HG03571 (cell line): ENCODE measurements around the gene RAD51AP2.
"Not testable (repeated sequence)": the region's sequence is repeated elsewhere in the genome, so short reads cannot be mapped to it uniquely, and the experiment has no call there.

Experiments
- ATAC-seq: cut with Tn5 transposase; IDR thresholded peaks from one replicate; pipeline ENCODE4 v1.9.1; 2021; ENCODE audit not compliant: unreplicated experiment

Gene RAD51AP2

GRCh38 chr2:17518212-17519154 lies at the start of gene RAD51AP2:
TSS of gene RAD51AP2 (minus strand) at chr2:17518440. CDS start at chr2:17518415, 25 bp downstream.
- ATAC-seq: peak; percentile 80

DNA sequence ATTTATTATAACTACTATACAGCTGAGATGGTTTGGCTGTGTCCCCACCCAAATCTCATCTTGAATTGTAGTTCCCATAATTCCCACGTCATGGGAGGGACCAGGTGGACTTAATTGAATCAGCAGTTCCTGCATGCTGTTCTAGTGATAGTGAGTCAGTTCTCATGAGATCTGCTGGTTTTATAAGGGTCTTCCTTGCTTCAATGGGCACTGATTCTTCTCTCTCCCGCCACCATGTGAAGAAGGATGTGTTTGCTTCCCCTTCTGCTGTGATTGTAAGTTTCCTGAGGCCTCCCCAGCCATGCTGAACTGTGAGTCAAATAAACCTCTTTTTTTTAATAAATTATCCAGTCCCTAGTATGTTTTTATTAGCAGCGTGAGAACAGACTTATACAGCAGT lies 47.5 kb upstream of the RAD51AP2 start:
- not testable (repeated sequence) for ATAC-seq

GRCh38 chr2:17558878-17559277 lies 40.6 kb upstream of the RAD51AP2 start:
- ATAC-seq: no peak

DNA sequence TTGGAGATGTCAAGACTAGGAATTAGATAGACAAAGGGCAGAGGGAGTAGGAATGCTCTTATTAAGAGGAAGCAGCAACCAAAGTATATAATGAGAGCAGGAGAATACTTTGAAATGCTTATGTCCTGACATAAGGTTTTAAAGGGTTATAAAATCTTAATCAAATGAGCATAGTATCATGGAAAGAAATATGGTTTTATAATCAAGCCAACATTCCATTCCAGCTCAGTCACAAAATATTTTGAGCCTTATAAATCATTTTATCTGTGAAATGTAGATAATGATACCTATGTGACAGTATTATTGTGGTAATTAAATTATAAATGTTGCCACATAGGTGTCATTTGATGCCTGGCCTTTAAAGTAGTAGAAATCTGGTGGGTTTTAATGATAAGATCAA lies 39.8 kb upstream of the RAD51AP2 start:
- ATAC-seq: no peak

DNA sequence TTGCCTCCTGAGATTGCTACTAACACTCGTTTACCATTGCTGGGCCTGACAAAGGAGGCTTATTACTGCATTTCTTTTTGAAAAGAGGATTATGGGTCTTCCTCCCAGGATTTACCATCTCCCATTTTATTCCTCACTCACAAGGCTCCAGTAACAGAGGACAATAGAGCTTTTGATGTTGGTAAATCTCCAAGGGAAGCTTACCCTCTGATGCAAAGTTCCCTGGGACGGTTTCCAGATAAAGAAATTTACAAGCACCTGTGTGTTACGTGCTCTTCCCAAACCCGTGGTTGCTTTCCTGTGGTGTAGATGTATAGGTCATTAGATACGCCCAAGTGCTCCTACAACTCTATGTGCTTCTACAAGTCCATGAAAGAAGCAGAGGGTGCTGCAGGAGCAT lies 39.4 kb upstream of the RAD51AP2 start:
- ATAC-seq: no peak

DNA sequence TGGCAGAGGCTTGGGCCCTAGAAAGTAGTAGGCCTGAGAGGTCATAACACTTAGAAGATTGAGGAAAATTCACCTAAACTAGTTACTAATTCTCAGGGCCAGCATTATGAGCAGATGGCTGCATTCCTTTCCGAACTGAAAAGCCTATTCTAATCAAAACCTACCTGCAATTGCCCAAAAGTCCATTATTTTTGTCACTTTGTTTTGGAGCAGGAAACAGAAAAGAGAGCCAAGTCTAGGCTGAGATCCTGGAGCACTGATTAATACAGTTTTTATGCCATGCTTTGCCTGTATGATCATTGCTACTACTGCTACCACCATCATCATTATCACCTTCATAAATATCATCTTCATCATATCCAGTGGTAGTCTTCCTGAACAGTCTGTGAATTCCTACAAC lies 36.9 kb upstream of the RAD51AP2 start:
- no peak for ATAC-seq

- ATAC-seq: no peak
Measured at GRCh38 chr2:17550907-17551306, 32.7 kb upstream of the RAD51AP2 start.

DNA sequence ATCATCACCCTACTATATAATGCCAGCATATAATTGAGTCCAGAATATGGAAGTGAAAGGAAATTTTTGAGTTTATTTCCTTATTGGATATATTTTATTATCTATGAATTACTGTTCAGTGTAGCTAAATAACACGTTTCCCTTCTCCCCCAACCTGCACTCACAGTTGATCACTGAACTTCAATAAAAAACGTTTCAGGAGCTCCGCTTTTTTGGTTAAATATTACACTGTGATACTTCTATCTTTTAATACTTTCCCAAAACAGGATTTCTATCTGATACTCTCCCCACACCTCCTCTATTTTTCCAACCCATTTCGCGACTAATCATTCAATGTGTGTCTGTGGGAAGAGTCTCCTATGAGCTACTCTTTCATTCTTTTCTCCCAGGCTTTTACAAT lies 29.5 kb upstream of the RAD51AP2 start:
- ATAC-seq: no peak

- no peak for ATAC-seq
Measured at GRCh38 chr2:17547237-17547636, 29.0 kb upstream of the RAD51AP2 start.

DNA sequence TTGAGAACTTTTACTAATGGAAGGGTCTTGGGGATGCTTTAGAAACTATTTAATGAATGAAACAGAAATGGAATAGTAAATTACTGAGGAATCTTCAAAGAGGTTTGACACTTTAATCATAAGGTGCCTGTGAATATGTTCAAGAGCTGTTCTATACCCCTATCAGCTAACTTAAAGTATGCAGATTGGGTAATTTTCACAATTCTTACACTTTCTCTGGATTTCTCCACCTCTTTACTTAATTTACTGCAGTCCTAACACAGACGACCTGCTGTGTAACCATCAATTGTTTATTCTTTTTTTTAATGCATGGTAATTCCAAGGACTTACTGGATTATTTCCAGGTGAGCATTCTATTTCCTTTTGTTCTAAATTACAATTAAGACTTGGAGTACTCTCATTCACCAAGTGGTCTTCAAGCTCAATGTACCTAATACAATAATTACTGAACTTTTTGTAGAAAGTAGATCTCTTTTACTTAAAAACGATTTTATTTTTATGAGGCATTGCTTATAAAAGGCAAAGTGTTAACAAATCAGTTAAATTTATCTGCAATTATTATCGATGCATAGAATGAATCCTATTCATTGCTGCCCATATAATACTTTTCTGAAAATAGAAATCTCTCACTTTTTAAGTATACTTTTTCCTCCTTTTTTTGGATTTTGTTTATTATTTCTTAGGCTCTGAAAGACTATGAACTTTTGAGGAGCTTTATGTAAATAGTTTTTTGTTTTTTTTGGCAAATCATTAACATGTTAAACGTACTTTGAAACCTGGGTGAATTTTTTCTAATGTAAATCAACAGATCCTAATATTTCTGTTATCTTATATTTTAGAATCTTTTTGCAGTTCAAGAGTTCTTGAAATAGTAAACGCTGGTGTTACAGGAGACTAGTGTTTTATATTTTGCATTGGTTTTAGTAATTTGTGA lies 27.7 kb upstream of the RAD51AP2 start:
- no peak for ATAC-seq

DNA sequence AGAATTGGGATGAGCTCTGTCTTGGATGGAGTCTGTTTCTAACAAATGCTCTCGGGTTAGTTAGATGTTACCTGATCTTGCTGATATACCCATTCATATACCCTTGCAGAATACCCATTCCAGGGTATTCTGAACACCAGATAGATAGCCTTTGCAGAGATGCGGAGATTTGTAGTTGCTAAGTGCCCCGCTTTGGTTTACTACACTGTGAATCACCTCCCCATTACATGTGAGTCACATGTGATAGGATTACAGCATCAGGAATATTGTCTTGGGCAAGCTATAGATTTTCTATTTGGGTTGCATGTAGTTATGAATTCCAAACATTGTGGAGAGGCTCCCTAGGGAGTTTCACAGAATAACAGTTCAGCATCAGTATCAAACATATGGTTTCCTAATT lies 26.0 kb upstream of the RAD51AP2 start:
- ATAC-seq: no peak

DNA sequence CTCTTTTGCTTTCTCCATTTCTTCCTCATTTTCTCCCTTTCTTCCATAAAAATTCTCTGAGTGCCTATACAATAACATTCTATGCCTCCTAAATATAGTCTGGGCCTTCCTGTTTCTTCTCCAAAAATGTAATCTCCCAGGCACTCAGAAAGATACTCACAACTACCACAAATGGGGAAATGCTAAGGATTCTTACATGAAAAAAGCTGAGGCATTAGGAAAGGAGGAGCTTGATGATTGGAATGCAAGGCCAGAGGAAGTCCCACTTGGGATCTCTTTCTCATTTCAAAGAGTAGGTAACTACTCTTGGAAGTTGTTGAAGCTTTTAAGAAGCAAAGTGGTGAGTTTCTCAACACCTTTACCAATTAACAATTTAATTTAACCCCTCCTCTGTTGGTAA lies 25.6 kb upstream of the RAD51AP2 start:
- no peak for ATAC-seq

DNA sequence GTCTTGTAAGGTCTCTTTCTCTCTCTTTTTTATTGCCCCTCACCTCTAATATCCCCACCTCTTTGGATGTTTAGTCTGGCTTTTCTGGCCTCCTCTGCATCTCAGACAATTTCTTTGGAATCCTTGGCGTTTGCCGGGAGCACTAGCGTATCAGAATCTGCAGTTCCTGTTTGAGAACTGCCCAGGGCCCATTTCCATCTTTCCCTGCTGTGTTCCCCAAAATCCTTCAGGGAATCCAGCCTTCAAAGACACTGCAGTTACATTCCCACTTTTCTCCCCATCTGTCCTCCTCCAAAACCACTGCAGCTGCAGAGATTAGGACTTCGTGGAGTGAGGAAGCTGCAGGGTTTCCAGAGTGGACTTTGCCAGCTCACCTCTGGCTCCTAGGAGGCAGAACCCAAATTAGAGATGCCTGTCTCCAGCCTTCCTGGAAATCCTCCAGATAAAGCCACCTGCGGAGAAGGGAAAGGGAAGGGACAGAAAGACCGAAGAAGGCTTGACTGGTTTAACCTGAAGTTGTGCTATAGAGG lies 25.0 kb upstream of the RAD51AP2 start:
- no peak for ATAC-seq

- no peak for ATAC-seq
Measured at GRCh38 chr2:17542471-17542870, 24.2 kb upstream of the RAD51AP2 start.

DNA sequence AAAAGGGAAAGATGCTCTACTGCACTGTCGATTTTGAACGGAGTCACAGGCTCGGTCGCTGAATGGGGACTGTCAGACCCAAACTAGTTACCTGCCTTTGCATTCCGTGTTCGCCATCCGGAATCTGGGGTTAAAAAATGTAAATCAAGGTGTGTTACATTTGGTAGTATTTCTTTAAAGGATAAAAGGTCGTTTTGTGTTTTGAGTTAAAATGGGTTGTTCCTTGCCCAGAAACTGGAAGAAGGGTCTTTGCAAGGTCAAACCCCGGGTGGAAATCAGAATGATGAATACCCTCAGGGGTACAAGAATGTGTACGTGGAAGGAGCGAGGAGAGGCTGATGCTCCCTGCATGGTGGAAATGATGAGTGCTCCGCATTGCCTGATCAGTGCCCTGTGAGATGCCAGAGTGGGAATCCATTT lies 23.3 kb upstream of the RAD51AP2 start:
- ATAC-seq: no peak

DNA sequence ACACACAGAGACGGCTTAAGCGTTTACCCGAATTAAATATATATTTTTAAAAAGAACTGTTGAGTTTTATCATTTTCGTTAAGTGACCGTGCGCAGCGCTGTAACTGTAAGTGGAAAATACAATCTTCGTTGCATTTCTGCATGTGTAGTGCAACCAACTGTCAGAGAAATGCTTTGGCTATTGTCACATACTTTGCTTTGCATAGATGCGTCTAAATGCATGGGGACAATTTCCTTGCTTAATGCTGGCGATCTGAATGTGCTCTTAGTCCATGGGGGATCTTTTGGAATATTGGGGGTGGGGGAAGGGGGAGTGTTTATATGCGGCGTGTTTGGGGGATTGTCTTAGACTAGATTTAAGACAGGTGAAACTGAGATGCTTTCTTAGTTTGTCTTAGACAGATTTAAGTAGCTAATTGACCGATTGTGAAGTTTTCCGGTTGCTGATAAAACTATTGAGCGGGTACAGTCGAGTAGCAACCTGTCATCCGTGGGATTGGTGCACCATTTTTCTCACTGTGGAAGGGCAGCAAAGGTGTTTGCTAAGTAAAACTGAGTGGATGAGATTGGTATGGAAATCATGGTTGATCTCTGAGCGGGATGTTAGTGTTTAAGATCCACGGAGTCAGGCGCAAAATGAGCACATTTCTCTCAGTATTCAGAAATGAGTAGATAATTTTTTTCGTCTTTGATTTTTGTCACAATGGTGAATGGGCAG lies 22.7 kb upstream of the RAD51AP2 start:
- ATAC-seq: no peak

DNA sequence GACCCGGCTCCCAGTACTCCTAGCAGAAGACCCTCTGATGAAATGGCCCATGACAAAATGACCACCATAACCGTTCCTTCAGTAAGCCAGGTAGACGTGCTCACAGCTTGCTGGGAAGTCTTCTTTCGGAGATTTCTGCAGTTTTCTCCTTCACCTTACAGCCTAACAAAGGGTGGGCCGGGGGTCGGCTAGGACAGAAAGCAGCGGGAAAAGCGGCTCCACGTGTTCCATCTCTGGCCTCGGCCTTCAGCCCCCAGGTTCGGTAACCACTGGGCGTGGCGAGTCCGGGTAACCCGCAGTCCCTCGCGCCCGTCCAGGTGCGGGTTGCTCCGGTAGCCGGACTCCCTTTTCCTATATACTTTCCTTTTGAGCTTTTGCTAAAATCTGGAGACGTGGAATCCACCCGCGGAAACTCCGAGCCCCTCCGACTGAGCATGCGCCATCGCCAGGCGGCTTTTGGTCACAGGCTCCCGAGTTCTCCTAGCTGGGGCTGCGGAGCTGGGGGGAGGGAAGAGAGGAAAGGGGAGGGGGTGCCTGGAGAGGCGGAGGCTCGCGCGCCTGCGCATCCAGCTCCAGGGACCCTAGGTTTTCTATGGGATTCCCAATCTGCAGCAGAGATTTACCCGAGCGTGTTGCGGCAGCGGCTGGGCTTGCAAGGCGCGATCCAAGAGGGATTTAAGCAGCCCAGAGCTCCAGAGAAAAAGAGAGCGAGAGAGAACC lies 22.0 kb upstream of the RAD51AP2 start, which contains the start of gene VSNL1:
Gene VSNL1 (plus strand): TSS at position 604 of the 720 bp plus-strand sequence. CDS start 51,379 bp downstream, outside the sequence.
- ATAC-seq: no peak

GRCh38 chr2:17539611-17540092 lies 21.4 kb upstream of the RAD51AP2 start:
- no peak for ATAC-seq

DNA sequence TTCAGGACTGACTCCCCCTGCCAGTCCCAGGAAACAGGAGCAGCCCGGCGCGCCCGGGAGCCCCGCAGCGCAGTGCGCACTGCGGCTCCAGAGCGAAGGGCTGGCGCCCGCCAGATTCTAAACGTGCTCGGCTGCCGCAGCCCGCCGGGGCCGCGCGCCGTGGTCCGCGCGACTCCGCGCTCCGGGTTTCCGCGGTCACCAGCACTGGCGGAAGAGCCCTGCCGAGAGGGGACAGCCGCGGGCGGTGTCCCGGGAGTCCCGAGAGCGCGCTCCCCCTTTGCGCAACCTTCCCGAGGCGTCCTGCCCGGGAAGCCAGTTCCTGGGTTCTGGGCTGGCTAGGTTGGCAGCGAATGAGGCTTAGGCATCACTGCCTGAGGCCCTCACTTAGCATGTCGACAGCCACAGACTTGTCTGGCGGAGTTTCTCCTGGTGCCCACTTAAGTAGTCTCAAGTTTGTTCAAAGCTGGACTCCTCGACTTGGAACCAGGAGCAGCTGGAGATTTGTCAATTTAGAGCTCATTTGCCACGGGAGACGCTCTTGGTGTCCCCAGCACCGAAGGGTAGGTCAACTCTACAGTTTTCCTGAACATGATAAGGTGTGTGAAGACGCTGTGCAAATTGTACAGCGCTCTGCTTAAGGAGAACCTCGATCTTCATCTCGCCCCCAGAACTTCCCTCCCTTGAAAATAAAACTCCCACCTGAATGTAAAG lies 20.8 kb upstream of the RAD51AP2 start:
- ATAC-seq: no peak
